AG09319 (cell line): Measurements from ENCODE around the gene RAB19.

Source experiments
- DNase-seq: peaks from one replicate; pipeline ENCODE4 v3.0.0-alpha.2; 2010; ENCODE audit warnings: low read depth; ENCODE audit errors: extremely low read depth
- CTCF ChIP-seq: IDR thresholded peaks from 2 replicates; pipeline ENCODE4 v1.5.1; 2011; ENCODE audit warnings: low read depth, mild to moderate bottlenecking, inconsistent platforms, low read length, moderate library complexity

The RAB19 gene

GRCh38 chr7:140403878-140404564, at the start of gene RAB19:
Gene RAB19 (plus strand): TSS chr7:140404058. CDS start chr7:140407647, 3,589 bp downstream.
- no peak for DNase-seq

GRCh38 chr7:140358024-140358411, 45.8 kb upstream of the RAB19 start:
- no peak for TF ChIP-seq CTCF
- DNase-seq = no peak

More at GRCh38 chr7:140403878-140404564, at the start of gene RAB19:
- TF ChIP-seq CTCF = no peak

GRCh38 chr7:140358412-140359051, 45.3 kb upstream of the RAB19 start:
- TF ChIP-seq CTCF = no peak
- no peak for DNase-seq

GRCh38 chr7:140360697-140361229, 43.1 kb upstream of the RAB19 start:
- no peak for TF ChIP-seq CTCF
- no peak for DNase-seq

- TF ChIP-seq CTCF = no peak
- no peak for DNase-seq
Measured at GRCh38 chr7:140364819-140365218, 39.0 kb upstream of the RAB19 start.

- TF ChIP-seq CTCF = no peak
- no peak for DNase-seq
Measured at GRCh38 chr7:140367528-140367927, 36.3 kb upstream of the RAB19 start.

GRCh38 chr7:140369294-140369693, 34.6 kb upstream of the RAB19 start:
- no peak for TF ChIP-seq CTCF
- no peak for DNase-seq
